HCT116 (cell line): ENCODE measurements around the gene MSTN. TPM values are rescaled to one million over a fixed set of nuclear protein-coding genes. Genes with fewer than 3 reads are reported as not detected.

Experiments used
- ATAC-seq: fragments of 200-7000 bp; cut with Tn5 transposase; 2 replicates; pipeline ENCODE4 v1.9.1; 2020; ENCODE audit warnings: mild to moderate bottlenecking, moderate library complexity
- BruUV-seq: library from RNA; stranded (reverse); fragments of 400-500 nt; replicated peaks from 2 replicates; lab custom pipeline; 2021; lab: Mats Ljungman, UMichigan
- CTCF ChIA-PET: fragments of 300-600 bp; sonication (Branson Sonifier 250); formaldehyde crosslinking; loops from one replicate; lab custom pipeline; 2021; ENCODE audit warnings: antibody characterized with exemption; lab: Charles Lee
- POLR2A ChIA-PET: fragments of 300-600, 350-600 bp; sonication (Branson Sonifier 250); formaldehyde crosslinking; loops from one replicate; lab custom pipeline; 2021; ENCODE audit warnings: antibody characterized with exemption; lab: Charles Lee
- RAD21 ChIA-PET, 2 experiments: fragments of 300-600 bp; sonication (Branson Sonifier 250); formaldehyde crosslinking; loops; one replicate each; lab custom pipeline; 2023; ENCODE audit warnings: low total read pairs in 2 of 2; ENCODE audit not compliant: uncharacterized antibody in 2 of 2, unreplicated experiment in 2 of 2, low non-redundant PET in 1 of 2; lab: Charles Lee
- DNase-seq: peaks from one replicate; pipeline ENCODE4 v3.0.0-alpha.2; 2010; ENCODE audit warnings: low read depth, low spot score
- H2AFZ ChIP-seq: fragments of 200-600 bp; shearing (Covaris generic), sonication (generic); 2 replicates; pipeline ENCODE4 v1.6.1; 2017; ENCODE audit warnings: low read depth, mixed run types, mixed read lengths, antibody characterized with exemption, low read length; ENCODE audit not compliant: poor library complexity, severe bottlenecking
- H3K27ac ChIP-seq: 2 replicates; pipeline ENCODE4 v1.5.1; 2012; ENCODE audit warnings: low read depth, low read length
- H3K27me3 ChIP-seq: fragments of 200-600 bp; sonication (generic); 2 replicates; pipeline ENCODE4 v1.6.1; 2016; ENCODE audit warnings: mixed run types, low read length, mixed read lengths; ENCODE audit not compliant: insufficient read depth
- H3K36me3 ChIP-seq, 2 experiments: fragments of 200-500 bp in 1 of 2; fragments of 200-600 bp in 1 of 2; sonication (Bioruptor generic) in 1 of 2; sonication (generic) in 1 of 2; 2 replicates each; pipeline versions ENCODE4 v1.5.1 to v1.6.1; 2014 to 2016; ENCODE audit warnings: low read length in 2 of 2, inconsistent platforms in 1 of 2, mixed read lengths in 1 of 2, mixed run types in 1 of 2; ENCODE audit not compliant: insufficient read depth in 2 of 2, control insufficient read depth in 1 of 2
- H3K4me1 ChIP-seq, 2 experiments: fragments of 200-600 bp in 1 of 2; sonication (generic) in 1 of 2; 2 replicates each; pipeline versions ENCODE4 v1.5.1 to v1.6.1; 2012 to 2017; ENCODE audit warnings: low read length in 2 of 2, inconsistent platforms in 1 of 2, mild to moderate bottlenecking in 1 of 2, mixed read lengths in 1 of 2, mixed run types in 1 of 2, moderate library complexity in 1 of 2; ENCODE audit not compliant: insufficient read depth in 2 of 2, control insufficient read depth in 1 of 2
- H3K4me2 ChIP-seq: fragments of 200-600 bp; sonication (generic); 2 replicates; pipeline ENCODE4 v1.6.1; 2017; ENCODE audit warnings: mixed run types, low read length, mixed read lengths
- H3K4me3 ChIP-seq, 2 experiments: fragments of 200-600 bp in 1 of 2; sonication (generic) in 1 of 2; replicated peaks in 1 of 2; 2 replicates each; pipeline ENCODE4 v1.5.1; 2011 to 2016; ENCODE audit warnings: low read length in 2 of 2, control low read depth in 1 of 2, low read depth in 1 of 2, mild to moderate bottlenecking in 1 of 2, mixed read lengths in 1 of 2, mixed run types in 1 of 2
- H3K79me2 ChIP-seq: fragments of 200-600 bp; sonication (generic); 2 replicates; pipeline ENCODE4 v1.6.1; 2017; ENCODE audit warnings: mild to moderate bottlenecking, mixed run types, low read length, moderate library complexity, mixed read lengths; ENCODE audit not compliant: insufficient read depth
- H3K9ac ChIP-seq: fragments of 200-600 bp; sonication (generic); 2 replicates; pipeline ENCODE4 v1.6.1; 2016; ENCODE audit warnings: low read length, mixed read lengths
- H3K9me2 ChIP-seq: fragments of 200-600 bp; sonication (generic), shearing (Covaris generic); 2 replicates; pipeline ENCODE4 v1.6.1; 2017; ENCODE audit warnings: mixed run types, mild to moderate bottlenecking, moderate library complexity; ENCODE audit not compliant: insufficient read depth
- H3K9me3 ChIP-seq, 2 experiments: fragments of 200-500 bp in 1 of 2; fragments of 200-600 bp in 1 of 2; sonication (Bioruptor generic) in 1 of 2; sonication (generic) in 1 of 2; 2 replicates each; pipeline ENCODE4 v1.6.1; 2014 to 2017; ENCODE audit warnings: low read length in 2 of 2, mixed read lengths in 2 of 2, inconsistent platforms in 1 of 2, low read depth in 1 of 2, mild to moderate bottlenecking in 1 of 2, mixed run types in 1 of 2, moderate library complexity in 1 of 2; ENCODE audit not compliant: control insufficient read depth in 1 of 2, insufficient read depth in 1 of 2
- H4K20me1 ChIP-seq: fragments of 200-600 bp; sonication (generic), shearing (Covaris generic); 2 replicates; pipeline ENCODE4 v1.6.1; 2017; ENCODE audit warnings: mixed run types, mild to moderate bottlenecking, moderate library complexity; ENCODE audit not compliant: insufficient read depth
- CBX3 ChIP-seq: IDR thresholded peaks from 2 replicates; pipeline ENCODE4 v1.6.1; 2012; ENCODE audit warnings: low read depth
- CEBPB ChIP-seq: IDR thresholded peaks from 2 replicates; pipeline ENCODE4 v1.6.1; 2012; ENCODE audit warnings: low read depth
- EGR1 ChIP-seq: IDR thresholded peaks from 2 replicates; pipeline ENCODE4 v1.6.1; 2012; ENCODE audit warnings: low read depth
- ELF1 ChIP-seq: IDR thresholded peaks from 2 replicates; pipeline ENCODE4 v1.6.1; 2012; ENCODE audit warnings: low read depth, borderline replicate concordance
- EZH2phosphoT487 ChIP-seq: fragments of 200-600 bp; IDR thresholded peaks from 2 replicates; pipeline ENCODE4 v1.6.1; 2018; ENCODE audit warnings: antibody characterized with exemption, borderline replicate concordance
- FOSL1 ChIP-seq: IDR thresholded peaks from 2 replicates; pipeline ENCODE4 v1.6.1; 2012; ENCODE audit warnings: low read depth
- JUND ChIP-seq: IDR thresholded peaks from 2 replicates; pipeline ENCODE4 v1.6.1; 2012
- POLR2A ChIP-seq: IDR thresholded peaks from 2 replicates; pipeline ENCODE4 v1.7.0; 2011; ENCODE audit warnings: borderline replicate concordance; ENCODE audit not compliant: insufficient read depth, insufficient read length; ENCODE audit errors: extremely low read depth
- POLR2AphosphoS5 ChIP-seq: IDR thresholded peaks from 2 replicates; pipeline ENCODE4 v1.6.1; 2011; ENCODE audit warnings: mild to moderate bottlenecking, low read depth, low read length, moderate library complexity
- SIN3A ChIP-seq: IDR thresholded peaks from 2 replicates; pipeline ENCODE4 v1.6.1; 2012; ENCODE audit warnings: low read depth
- SP1 ChIP-seq: IDR thresholded peaks from 2 replicates; pipeline ENCODE4 v1.6.1; 2012; ENCODE audit warnings: low read depth
- TCF7L2 ChIP-seq: IDR thresholded peaks from 2 replicates; pipeline ENCODE4 v1.7.0; 2011; ENCODE audit warnings: borderline replicate concordance, inconsistent platforms; ENCODE audit not compliant: insufficient read depth, insufficient read length; ENCODE audit errors: extremely low read depth
- YY1 ChIP-seq: IDR thresholded peaks from 2 replicates; pipeline ENCODE4 v1.6.1; 2011; ENCODE audit warnings: low read length, low read depth, moderate library complexity, mild to moderate bottlenecking; ENCODE audit not compliant: insufficient replicate concordance; ENCODE audit errors: extremely low read depth
- ZNF274 ChIP-seq: fragments of 200-500 bp; sonication (Bioruptor generic); IDR thresholded peaks from 2 replicates; pipeline ENCODE4 v1.6.1; 2014; ENCODE audit warnings: mild to moderate bottlenecking, low read depth, low read length, inconsistent platforms
- intact Hi-C: fragments of 100-400 bp; cut with micrococcal nuclease; formaldehyde crosslinking; loops from 2 replicates; pipeline ENCODE4 v1.10.0; 2022
- total RNA-seq: library from RNA; stranded (reverse); gene quantifications from one replicate; pipeline ENCODE4 v1.2.1, GENCODE V29; 2021; ENCODE audit not compliant: unreplicated experiment
- TF ChIP-seq, protein P1 (sequence below): IDR thresholded peaks from 2 replicates; pipeline ENCODE4 v1.6.1; 2012; ENCODE audit warnings: low read depth
- TF ChIP-seq, protein P2 (sequence below): IDR thresholded peaks from 2 replicates; pipeline ENCODE4 v1.6.1; 2011; ENCODE audit warnings: mild to moderate bottlenecking, low read length, moderate library complexity; ENCODE audit not compliant: insufficient replicate concordance; ENCODE audit errors: extremely low read depth
- TF ChIP-seq, protein P3 (sequence below), 3 experiments: fragments of 200-600 bp in 1 of 3; sonication (generic) in 1 of 3; IDR thresholded peaks in 2 of 3; conservative IDR thresholded peaks in 1 of 3; 2 replicates each; pipeline ENCODE4 v1.5.1; 2012 to 2017; ENCODE audit warnings: low read depth in 2 of 3, low read length in 2 of 3, antibody characterized with exemption in 1 of 3, borderline replicate concordance in 1 of 3, control low read depth in 1 of 3, mild to moderate bottlenecking in 1 of 3, mixed read lengths in 1 of 3, mixed run types in 1 of 3, moderate library complexity in 1 of 3; ENCODE audit not compliant: insufficient read depth in 1 of 3
- TF ChIP-seq, protein P4 (sequence below): IDR thresholded peaks from 2 replicates; pipeline ENCODE4 v1.6.1; 2012

MSTN gene
- total RNA-seq, 1 experiment from 2014 or later, result 0.12 TPM

DNA sequence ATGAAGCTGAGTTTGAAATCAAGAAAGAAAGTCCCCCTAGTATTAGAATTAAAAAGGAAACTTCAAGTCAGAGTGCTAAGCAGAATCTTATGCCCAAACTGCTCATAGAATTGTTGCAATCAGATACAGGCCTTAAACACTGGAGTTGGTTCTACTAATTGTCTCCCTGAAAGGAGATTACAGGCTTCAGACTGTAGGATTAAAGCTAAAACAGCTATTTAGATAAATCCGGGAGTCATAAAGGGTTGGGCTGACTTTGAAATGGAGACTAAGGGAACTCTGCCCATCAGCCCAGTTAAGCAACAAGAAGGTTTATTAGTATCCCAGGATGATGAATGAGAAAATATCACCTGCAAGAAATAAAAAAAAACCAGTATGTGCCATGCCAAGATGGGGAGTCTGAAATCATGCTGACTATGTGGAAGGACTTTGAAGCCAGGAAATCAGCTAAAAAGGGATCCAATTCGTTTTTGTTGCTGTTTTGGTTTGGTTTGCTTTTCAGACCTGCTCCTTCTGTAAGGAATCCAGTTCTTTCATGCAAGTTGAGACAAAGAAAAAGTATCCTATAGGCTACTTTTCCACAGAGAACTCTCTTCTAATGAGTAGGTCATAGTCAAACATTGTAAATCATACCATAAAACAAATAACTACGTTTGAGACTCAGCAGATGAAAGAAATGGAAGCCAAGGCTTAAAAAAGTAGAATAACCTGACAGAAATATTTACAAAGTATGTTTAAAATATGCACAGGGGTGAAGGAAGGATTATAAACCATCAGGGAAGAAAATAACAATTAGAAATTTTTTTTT, 37.6 kb upstream of the MSTN start:
- DNase-seq (no peak), ATAC-seq (no peak)
- Histone ChIP-seq H3K27ac (no peak overlapping the region), H3K9ac (no peak overlapping the region), H3K9me2 (no peaks in the 10 kb centered on the region), H3K4me3 (no peak overlapping the region), H3K79me2 (no peaks in the 10 kb centered on the region), H3K27me3 (no peaks in the 10 kb centered on the region), H3K4me1 (no peaks in the 10 kb centered on the region), H3K9me3 (0 out of 4 replicates have a peak, but pooled peaks cover 0 to 5% of the 10 kb centered on the region in 2 experiments), H3K36me3 (no peaks in the 10 kb centered on the region), H4K20me1 (no peaks in the 10 kb centered on the region), H3K4me2 (no peak overlapping the region), H2AFZ (no peak overlapping the region)
- BruUV-seq, result no TSS peak
- ChIA-PET RAD21 (no interaction called here), CTCF (no interaction called here), POLR2A (no interaction called here)
- TF ChIP-seq FOSL1 (no peak), CEBPB (no peak), ELF1 (no peak), TCF7L2 (no peak), POLR2AphosphoS5 (no peak), ZNF274 (no peak), EZH2phosphoT487 (no peak), YY1 (no peak), EGR1 (no peak), CBX3 (no peak), POLR2A (no peak), SP1 (no peak), JUND (no peak), SIN3A (no peak)
- TF ChIP-seq, protein P1, sequence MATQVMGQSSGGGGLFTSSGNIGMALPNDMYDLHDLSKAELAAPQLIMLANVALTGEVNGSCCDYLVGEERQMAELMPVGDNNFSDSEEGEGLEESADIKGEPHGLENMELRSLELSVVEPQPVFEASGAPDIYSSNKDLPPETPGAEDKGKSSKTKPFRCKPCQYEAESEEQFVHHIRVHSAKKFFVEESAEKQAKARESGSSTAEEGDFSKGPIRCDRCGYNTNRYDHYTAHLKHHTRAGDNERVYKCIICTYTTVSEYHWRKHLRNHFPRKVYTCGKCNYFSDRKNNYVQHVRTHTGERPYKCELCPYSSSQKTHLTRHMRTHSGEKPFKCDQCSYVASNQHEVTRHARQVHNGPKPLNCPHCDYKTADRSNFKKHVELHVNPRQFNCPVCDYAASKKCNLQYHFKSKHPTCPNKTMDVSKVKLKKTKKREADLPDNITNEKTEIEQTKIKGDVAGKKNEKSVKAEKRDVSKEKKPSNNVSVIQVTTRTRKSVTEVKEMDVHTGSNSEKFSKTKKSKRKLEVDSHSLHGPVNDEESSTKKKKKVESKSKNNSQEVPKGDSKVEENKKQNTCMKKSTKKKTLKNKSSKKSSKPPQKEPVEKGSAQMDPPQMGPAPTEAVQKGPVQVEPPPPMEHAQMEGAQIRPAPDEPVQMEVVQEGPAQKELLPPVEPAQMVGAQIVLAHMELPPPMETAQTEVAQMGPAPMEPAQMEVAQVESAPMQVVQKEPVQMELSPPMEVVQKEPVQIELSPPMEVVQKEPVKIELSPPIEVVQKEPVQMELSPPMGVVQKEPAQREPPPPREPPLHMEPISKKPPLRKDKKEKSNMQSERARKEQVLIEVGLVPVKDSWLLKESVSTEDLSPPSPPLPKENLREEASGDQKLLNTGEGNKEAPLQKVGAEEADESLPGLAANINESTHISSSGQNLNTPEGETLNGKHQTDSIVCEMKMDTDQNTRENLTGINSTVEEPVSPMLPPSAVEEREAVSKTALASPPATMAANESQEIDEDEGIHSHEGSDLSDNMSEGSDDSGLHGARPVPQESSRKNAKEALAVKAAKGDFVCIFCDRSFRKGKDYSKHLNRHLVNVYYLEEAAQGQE, result no peak
- TF ChIP-seq, protein P2, sequence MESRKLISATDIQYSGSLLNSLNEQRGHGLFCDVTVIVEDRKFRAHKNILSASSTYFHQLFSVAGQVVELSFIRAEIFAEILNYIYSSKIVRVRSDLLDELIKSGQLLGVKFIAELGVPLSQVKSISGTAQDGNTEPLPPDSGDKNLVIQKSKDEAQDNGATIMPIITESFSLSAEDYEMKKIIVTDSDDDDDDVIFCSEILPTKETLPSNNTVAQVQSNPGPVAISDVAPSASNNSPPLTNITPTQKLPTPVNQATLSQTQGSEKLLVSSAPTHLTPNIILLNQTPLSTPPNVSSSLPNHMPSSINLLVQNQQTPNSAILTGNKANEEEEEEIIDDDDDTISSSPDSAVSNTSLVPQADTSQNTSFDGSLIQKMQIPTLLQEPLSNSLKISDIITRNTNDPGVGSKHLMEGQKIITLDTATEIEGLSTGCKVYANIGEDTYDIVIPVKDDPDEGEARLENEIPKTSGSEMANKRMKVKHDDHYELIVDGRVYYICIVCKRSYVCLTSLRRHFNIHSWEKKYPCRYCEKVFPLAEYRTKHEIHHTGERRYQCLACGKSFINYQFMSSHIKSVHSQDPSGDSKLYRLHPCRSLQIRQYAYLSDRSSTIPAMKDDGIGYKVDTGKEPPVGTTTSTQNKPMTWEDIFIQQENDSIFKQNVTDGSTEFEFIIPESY, result no peak
- TF ChIP-seq, protein P3, sequence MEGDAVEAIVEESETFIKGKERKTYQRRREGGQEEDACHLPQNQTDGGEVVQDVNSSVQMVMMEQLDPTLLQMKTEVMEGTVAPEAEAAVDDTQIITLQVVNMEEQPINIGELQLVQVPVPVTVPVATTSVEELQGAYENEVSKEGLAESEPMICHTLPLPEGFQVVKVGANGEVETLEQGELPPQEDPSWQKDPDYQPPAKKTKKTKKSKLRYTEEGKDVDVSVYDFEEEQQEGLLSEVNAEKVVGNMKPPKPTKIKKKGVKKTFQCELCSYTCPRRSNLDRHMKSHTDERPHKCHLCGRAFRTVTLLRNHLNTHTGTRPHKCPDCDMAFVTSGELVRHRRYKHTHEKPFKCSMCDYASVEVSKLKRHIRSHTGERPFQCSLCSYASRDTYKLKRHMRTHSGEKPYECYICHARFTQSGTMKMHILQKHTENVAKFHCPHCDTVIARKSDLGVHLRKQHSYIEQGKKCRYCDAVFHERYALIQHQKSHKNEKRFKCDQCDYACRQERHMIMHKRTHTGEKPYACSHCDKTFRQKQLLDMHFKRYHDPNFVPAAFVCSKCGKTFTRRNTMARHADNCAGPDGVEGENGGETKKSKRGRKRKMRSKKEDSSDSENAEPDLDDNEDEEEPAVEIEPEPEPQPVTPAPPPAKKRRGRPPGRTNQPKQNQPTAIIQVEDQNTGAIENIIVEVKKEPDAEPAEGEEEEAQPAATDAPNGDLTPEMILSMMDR (IDR thresholded peaks at IDR 0.05 in 2 of 3, conservative IDR thresholded peaks at IDR 0.05 in 1 of 3; ENCODE audit: borderline replicate concordance in 1 of 3, insufficient read depth in 1 of 3, low read depth in 2 of 3, low read length in 2 of 3), result no peak
- TF ChIP-seq, protein P4, sequence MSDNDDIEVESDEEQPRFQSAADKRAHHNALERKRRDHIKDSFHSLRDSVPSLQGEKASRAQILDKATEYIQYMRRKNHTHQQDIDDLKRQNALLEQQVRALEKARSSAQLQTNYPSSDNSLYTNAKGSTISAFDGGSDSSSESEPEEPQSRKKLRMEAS, result no peak
- intact Hi-C loops, result no loop called here
